HG03064 (cell line): ENCODE measurements around the gene MOB3A.

Source experiments
- ATAC-seq: cut with Tn5 transposase; IDR thresholded peaks from one replicate; pipeline ENCODE4 v1.9.1; 2021; ENCODE audit warnings: low read depth; ENCODE audit not compliant: unreplicated experiment

The MOB3A gene

GRCh38 chr19:2084993-2085720, 11.0 kb downstream of the MOB3A start:
- no peak for ATAC-seq

GRCh38 chr19:2083174-2083854, 12.8 kb downstream of the MOB3A start:
- no peak for ATAC-seq

- ATAC-seq, result no peak
Observed at GRCh38 chr19:2081873-2082810, 14.0 kb downstream of the MOB3A start.

- no peak for ATAC-seq
Observed at GRCh38 chr19:2080336-2080988, 15.7 kb downstream of the MOB3A start.

- ATAC-seq, result no peak
Observed at GRCh38 chr19:2079865-2080301, 16.2 kb downstream of the MOB3A start.

- ATAC-seq, result no peak
Observed at GRCh38 chr19:2079076-2079864, 16.9 kb downstream of the MOB3A start.

- ATAC-seq, result no peak
Observed at GRCh38 chr19:2077833-2078619, 18.1 kb downstream of the MOB3A start.

- no peak for ATAC-seq
Observed at GRCh38 chr19:2077398-2077797, 18.7 kb downstream of the MOB3A start.

- ATAC-seq, result no peak
Observed at GRCh38 chr19:2076526-2076944, 19.6 kb downstream of the MOB3A start.

GRCh38 chr19:2072757-2073551, 23.2 kb downstream of the MOB3A start:
- ATAC-seq, result no peak

- ATAC-seq, result no peak
Observed at GRCh38 chr19:2070986-2071673, 25.0 kb downstream of the MOB3A start.

GRCh38 chr19:2070436-2070827, 25.7 kb downstream of the MOB3A start:
- no peak for ATAC-seq

- no peak for ATAC-seq
Observed at GRCh38 chr19:2064788-2065524, 31.2 kb downstream of the MOB3A start.

GRCh38 chr19:2064395-2064787, 31.7 kb downstream of the MOB3A start:
- no peak for ATAC-seq

GRCh38 chr19:2063824-2064223, 32.3 kb downstream of the MOB3A start:
- no peak for ATAC-seq

GRCh38 chr19:2062770-2063169, 33.4 kb downstream of the MOB3A start:
- ATAC-seq, result no peak

GRCh38 chr19:2062389-2062729, 33.8 kb downstream of the MOB3A start:
- ATAC-seq, result no peak
